DND-41 (cell line): ENCODE results near the gene ACAD10.

ENCODE experiments used
- EZH2 ChIP-seq: IDR thresholded peaks from 3 replicates; pipeline ENCODE4 v1.6.1; 2012; ENCODE audit warnings: borderline replicate concordance, low read depth, mild to moderate bottlenecking, moderate library complexity, low read length, inconsistent platforms; ENCODE audit not compliant: severe bottlenecking
- TF ChIP-seq, protein P1 (sequence below): IDR thresholded peaks from 2 replicates; pipeline ENCODE4 v1.5.1; 2012; ENCODE audit warnings: borderline replicate concordance, low read length, moderate library complexity, mild to moderate bottlenecking; ENCODE audit not compliant: poor library complexity, severe bottlenecking; ENCODE audit errors: extremely low read depth

DNA sequence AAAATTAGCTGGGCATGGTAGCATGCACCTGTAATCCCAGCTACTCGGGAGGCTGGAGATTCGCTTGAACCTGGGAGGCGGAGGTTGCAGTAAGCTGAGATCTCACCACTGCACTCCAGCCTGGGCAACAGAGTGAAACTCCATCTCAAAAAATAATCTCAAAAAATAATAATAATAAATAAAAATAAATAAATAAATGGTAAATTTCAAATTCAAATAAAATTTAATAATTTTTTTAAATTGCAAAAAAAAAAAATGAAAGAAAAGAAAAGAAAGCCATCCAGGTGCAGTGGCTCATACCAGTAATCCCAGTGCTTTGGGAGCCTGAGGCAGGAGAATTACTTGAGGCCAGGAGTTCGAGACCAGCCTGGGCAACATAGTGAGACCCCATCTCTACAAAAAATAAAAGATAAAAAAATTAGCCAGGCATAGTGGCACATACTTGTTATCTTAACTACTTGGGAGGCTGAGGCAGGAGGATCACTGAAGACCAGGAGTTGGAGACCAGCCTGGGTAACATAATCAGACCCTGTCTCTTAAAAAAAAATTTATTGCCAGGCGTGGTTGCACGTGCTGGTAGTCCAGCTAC is 117.3 kb downstream of the ACAD10 start:
- TF ChIP-seq, protein P1, sequence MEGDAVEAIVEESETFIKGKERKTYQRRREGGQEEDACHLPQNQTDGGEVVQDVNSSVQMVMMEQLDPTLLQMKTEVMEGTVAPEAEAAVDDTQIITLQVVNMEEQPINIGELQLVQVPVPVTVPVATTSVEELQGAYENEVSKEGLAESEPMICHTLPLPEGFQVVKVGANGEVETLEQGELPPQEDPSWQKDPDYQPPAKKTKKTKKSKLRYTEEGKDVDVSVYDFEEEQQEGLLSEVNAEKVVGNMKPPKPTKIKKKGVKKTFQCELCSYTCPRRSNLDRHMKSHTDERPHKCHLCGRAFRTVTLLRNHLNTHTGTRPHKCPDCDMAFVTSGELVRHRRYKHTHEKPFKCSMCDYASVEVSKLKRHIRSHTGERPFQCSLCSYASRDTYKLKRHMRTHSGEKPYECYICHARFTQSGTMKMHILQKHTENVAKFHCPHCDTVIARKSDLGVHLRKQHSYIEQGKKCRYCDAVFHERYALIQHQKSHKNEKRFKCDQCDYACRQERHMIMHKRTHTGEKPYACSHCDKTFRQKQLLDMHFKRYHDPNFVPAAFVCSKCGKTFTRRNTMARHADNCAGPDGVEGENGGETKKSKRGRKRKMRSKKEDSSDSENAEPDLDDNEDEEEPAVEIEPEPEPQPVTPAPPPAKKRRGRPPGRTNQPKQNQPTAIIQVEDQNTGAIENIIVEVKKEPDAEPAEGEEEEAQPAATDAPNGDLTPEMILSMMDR = no peak
- no peak for TF ChIP-seq EZH2
